Stimulated activated CD4-positive, alpha-beta T cell treated with anti-CD3 and anti-CD28 coated beads, TNF-alpha, amount 100 ng/mL, for 4 hours (primary cell): ENCODE measurements around the gene SPAG5.

Experiments used
- DNase-seq, 3 experiments: peaks; one replicate each; pipeline ENCODE4 v3.0.0-alpha.2; 2020; ENCODE audit warnings: low read depth in 3 of 3

Gene SPAG5

DNA sequence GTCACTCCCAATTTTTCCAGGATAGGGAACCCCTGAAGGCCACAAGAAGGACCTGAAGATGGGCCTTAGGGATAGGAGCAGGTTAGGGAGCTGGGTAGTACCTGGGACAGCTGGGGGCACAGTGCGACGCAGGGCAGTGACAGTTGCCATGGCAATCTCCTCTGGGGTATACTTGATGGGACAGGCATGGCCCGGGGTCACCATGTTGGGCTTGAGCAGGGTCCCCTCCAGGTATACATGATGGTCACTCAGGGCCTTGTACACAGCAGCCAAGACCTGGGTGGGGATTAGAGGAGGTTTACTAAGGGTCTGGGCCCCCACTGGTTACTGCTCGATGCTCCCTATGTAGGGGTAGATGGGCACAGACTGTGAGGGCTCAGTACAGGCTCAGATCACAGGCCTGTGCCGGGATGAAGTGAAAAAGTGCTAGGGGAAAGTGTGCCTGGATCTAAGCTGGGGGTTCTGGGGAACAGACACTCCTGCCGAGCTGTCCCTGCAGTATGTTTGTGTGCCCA is 24.8 kb downstream of the SPAG5 start:
- DNase-seq: no peak

GRCh38 chr17:28573521-28573920 is 25.3 kb downstream of the SPAG5 start:
- no peak for DNase-seq

GRCh38 chr17:28573040-28573380 is 25.8 kb downstream of the SPAG5 start:
- no peak for DNase-seq

DNA sequence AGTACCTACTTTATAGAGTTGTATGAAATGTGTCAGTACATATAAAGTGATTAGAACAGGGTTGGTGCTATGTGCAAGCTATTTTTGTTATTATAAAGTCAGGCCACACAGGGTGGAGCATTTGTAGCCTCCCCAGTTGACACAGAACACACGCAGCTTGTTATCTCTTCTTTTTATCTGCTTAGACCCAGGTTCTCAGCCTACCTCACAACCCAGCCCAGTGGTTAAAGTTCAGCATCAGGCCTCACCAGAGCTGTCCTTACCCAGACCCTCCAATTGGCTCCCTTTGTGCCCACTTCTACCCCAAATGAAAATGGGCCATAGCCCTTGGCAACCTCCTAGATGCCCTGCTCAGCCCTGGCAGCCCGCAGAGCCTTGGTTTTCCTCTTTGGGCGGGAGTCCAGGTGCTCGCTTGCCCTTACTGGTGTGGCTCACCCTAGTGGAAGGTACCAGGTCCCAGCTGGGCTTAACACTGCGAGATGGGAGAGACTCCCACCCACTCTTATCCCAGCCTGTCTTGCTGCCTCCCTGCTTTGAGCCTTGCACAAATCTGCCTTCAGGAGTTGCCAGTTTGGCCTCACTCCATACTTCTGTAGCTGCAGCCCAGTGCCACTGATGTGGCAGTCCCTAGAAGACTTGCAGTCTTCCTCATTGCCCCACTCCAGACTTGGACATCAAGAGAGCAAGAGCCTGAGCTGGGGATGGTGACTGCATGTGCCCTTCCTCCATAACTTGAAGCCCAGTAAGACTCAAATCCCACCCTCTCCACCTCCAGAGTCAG is 26.4 kb downstream of the SPAG5 start:
- DNase-seq: no peak

- peak; percentile 80 to 86 (median 80) for DNase-seq
These were observed 27.3 kb downstream of the SPAG5 start, which contains the start of gene PIGS for GRCh38 chr17:28571361-28572122. PIGS (minus strand) TSS chr17:28571524; CDS start chr17:28571496, 28 bp downstream.

- DNase-seq: no peak
These were observed 28.0 kb downstream of the SPAG5 start for GRCh38 chr17:28570716-28571360.

DNA sequence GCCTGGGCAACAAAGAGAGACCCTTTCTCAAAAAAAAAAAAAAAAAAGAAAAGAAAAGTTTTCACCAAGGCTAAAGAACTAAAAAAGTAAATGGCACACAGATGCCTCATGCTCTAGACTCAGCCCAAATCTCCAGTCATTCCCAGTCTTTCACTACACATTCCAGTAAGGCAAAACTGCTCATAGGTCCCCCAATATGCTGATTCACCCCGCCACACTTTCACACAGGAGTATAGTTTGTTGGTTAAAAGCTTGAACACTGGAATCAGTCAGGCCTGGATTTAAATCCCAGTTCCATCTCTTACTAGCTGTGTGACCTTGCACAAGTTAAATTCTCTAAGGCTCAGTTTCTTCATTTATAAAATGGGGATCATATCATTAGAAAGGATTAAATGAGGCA is 29.4 kb downstream of the SPAG5 start:
- DNase-seq: no peak

GRCh38 chr17:28567604-28568003 is 31.2 kb downstream of the SPAG5 start:
- DNase-seq: no peak

GRCh38 chr17:28563475-28563874 is 35.4 kb downstream of the SPAG5 start:
- no peak for DNase-seq

GRCh38 chr17:28555022-28555421 is 43.8 kb downstream of the SPAG5 start:
- DNase-seq: no peak

- no peak for DNase-seq
These were observed 44.3 kb downstream of the SPAG5 start for GRCh38 chr17:28554565-28554964.

DNA sequence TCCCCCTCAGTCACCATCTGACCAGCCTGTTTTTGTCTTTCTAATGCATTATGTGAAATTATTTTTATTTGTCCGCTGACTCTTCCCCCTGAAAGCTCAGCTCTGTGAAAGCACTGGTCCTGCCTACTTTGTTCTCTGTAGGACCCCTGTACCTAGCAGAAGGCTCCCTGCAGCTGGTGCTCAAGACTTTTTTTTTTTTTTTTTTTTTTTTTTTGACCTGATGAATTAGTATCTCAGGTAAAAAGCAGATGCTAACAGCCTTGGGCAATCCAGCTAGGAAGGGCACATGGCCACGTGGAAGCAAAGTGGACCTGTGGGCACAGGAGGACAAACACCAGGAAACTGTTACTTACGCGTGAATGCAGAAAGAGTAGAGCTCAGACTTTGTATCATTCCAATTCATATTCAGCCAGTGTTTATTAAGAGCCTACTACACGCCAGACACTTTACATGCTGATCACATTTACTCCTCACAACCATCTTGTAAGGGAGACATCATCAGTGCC is 45.8 kb downstream of the SPAG5 start:
- no peak for DNase-seq

DNA sequence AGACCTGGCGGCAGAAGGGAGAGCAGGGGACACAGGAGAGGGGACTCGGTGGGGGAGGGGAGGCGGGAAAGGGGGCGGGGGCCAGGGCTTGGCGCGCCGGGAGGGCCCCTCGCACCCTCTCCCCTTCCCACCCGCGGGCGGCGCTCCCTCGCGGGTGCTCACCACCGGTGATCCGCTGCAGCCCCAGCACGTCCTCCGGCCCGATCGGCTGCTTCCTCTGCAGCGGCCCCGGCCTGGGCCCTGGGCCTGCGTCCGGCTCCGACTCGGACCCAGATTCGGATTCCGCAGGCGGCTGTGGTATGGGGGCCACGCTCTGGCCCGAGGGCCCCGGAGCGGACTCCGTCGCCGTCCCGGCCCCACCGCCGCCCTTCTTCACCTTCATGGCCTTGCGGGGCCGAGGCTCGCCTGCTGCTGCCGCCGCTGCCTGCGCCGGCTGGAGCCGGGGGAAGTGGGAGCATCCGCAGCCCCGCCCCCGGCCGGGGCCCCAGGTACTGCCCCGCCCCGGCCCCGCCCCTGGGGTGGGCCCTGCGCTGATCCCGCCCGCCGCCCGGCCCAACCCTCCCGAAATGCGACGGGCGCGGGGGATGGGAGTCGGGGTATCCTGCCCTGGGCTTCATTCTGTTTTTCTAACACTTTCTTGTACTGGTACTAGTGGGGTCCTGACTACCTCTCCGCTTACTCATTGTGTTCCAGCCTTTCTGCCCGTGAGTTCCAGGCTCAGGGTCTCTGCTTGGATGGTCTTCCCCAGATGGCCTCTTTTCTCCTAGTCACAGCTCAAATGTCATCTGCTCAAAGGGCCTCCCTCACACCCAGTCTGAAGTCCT is 46.4 kb downstream of the SPAG5 start, which contains the start of gene UNC119:
UNC119 (minus strand) TSS at position 449 of the 824 bp plus-strand sequence; CDS start at position 382, 67 bp downstream.
- DNase-seq: peak; percentile 53 to 68 (median 64)

DNA sequence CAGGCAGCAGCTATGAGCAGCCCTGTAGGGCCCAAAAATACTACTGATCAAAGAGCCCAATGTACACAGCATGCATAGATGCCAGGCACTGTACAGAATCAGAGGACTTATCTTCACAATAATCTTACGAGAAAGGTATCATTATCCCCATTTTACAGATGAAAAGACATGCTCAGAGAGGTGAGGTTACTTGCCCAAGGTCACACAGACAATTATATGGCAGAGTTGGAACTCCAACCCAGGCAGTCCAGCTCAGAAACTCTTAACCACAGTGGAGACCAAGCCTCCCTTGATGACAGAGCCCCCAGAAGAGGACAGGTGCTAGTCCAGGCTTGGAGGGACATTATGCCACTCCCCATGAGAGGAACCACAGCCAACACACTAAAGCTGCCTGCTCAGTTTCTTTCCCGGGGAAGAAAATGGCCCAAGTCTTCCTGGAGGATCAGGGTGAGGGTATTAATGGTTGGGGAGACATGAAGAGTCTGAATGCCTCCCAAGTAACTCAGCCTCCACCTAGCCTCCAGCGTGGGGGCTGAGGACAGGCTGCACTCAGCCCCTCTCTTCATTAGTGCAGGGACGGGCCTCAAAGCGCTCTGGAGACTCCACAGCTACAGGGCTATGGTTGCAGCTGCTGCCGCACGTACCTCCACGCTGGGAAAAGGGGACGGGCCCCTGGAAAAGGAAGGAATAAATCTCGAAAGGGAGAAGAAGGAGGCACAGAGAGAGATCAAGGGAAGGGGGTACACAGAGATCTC is 47.2 kb downstream of the SPAG5 start:
- DNase-seq: no peak

GRCh38 chr17:28550858-28551257 is 48.0 kb downstream of the SPAG5 start:
- no peak for DNase-seq

- peak in 1 of 3 experiments; percentile 23 for DNase-seq
These were observed 49.3 kb downstream of the SPAG5 start for GRCh38 chr17:28549236-28550132.

GRCh38 chr17:28548417-28549130 is 50.3 kb downstream of the SPAG5 start:
- DNase-seq: no peak

DNA sequence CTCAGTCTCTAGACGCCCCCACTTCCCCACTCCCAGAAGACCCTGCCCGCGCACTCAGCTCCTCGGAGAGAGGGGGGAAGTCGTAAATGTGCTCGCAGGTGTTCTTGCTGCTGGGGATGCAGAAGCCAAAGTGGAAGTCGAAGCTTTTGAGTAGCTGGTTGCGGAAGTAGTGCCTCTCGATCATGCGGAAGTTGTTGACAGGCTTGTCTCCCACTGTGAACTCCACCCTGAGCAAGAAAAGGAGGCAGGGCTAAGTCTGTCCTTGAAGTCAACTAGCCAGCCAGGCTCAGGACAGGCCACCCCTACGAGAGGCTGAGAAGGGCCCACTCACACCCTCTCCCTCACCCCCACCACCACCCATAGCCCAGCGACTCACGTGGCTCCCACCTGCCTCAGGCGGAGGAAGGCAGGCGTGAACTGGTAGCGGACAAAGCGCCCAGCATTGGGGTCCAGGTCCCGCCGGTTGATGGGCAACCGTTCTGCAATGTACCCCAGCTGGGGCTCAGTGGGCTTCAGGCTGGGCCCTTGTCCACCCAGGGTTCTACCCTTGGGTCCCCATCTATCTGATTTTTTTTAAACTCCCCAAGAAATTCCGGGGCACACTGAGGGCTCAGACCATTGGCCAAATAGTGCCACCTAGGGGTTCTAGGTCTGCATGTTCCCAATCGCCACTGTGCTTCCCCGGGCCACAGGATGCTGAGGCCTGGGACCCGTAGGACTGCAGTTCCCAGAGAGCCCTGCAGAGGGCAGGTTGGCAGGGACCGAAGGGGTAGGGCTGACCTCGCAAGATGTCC is 51.0 kb downstream of the SPAG5 start:
- peak in 1 of 3 experiments; percentile 41 for DNase-seq
